ENCODE measurements around the gene CROCC2.

- TF ChIP-seq CTCF (IDR thresholded peaks at IDR 0.05 in 4 of 5, conservative IDR thresholded peaks at IDR 0.05 in 1 of 5) (no peak), POLR2A (IDR thresholded peaks at IDR 0.05) (no peak)
These were observed 41.7 kb upstream of the CROCC2 start for GRCh38 chr2:240864475-240864874.
